NK-92 (cell line): Measurements from ENCODE around the gene ZNF189.

ENCODE experiments used
- DNase-seq: peaks from one replicate; lab custom pipeline; 2025; ENCODE audit not compliant: unreplicated experiment; lab: John Stamatoyannopoulos, UW

Gene ZNF189

DNA sequence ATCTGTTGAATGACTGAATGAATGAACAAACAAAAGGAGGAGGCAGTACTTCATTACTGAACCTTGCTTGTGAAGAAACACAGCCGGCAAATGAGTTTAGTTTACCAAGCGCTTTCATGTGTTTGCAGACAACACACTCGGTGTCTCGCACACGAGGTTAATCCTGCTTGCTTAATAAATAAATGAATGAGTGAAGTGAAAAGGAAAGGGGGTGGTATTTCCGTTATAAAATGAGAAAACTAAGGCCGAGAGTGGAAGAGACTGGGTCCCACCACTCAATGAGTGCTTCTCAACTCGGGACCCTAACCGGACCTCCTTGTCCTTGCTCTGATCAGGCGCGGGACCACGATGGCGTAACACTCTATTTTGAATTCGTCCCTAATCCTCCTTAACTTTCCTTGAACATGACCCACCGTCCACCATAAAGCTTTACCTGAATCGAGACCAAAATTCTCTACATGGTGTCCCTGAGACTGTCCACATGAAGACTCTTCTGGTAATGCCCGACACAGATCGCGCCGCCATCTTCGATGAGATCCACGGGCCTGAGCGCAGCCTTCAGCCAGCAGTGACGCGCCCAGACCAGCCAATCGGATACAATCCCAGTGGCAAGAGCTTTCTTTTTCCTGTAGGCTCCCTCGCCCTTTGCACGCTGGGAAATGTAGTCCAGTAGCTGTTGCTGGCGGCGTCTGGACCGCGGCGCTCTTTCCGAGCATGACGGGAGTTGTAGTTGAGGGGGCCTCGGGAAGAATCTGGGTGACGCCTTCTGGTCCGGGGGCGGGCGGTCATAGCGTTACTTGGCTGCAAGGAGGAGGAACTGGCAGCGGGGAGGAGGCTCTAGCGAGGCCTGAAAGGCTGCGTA lies at the start of gene ZNF189, which contains the start of gene MRPL50:
TSS of gene ZNF189 (plus strand) at position 784 of the 862 bp plus-strand sequence. CDS start 306 bp downstream, outside the sequence.
TSS of gene MRPL50 (minus strand) at position 551 of the 862 bp plus-strand sequence. CDS start at position 525, 26 bp downstream.
- peak; percentile 83 for DNase-seq

DNA sequence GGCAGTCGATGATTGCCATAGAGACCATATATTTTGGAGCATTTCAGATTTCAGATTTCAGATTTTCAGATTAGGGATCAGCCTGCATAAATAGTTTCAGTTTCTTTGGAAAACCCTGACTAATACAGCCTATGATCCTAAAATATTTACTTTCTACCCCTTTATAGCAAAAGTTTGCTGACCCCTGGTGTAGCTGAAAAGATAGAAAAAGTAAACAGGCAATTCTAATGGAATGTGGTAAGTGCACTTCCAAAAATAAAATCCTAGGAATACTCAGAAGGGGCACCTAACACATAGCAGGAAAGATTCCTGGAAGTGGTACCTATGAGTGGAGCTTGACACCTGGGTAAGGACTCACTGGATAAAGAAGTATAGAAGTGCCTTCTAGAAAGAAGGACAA lies 48.4 kb upstream of the ZNF189 start:
- DNase-seq = no peak

DNA sequence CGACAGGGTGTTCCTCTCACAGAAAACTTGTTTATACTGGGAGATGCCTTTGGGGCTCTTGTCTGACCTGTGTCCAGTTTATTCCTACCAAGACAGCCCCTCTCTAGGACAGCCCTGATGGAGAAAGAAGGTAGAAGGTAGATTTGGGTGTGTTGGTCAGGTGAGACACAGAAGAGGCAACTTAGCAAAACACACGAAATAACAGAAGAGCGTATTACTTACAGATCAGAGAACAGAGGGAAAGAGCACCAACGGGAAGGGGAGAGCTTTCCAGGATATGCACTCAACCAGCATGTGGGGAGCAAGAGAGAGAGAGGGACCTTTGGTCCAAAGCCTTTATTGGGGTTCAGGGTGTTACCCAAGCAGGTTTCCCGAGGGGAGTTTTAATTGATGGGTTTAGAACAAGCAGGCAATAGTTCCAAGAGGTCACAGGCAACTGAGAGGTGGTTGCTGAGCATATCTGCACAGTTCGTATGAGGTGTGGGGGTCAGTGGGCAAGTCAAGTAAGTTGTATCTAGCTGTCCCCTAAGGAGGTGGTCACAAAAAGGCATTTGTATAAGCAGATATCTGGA lies 45.7 kb upstream of the ZNF189 start:
- DNase-seq = no peak

DNA sequence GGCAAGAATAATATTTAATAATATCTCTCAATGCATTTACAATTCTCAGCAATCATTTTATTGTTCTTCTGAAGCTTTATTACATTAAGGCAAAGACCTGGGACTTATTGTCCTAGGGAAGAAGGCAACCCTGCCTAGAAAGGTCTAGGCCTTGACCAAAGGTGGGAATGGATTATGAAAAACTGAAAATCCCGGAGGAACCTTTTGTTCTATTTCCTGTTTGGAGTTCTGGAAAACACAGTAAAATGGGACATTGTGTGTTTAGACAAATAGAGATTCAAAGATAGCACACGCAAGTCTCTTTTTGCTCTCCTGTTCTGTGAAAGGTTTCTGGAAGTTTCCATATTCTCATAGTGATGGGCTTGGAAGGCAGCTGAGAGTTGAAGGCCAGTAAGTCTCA lies 45.0 kb upstream of the ZNF189 start:
- DNase-seq = no peak

DNA sequence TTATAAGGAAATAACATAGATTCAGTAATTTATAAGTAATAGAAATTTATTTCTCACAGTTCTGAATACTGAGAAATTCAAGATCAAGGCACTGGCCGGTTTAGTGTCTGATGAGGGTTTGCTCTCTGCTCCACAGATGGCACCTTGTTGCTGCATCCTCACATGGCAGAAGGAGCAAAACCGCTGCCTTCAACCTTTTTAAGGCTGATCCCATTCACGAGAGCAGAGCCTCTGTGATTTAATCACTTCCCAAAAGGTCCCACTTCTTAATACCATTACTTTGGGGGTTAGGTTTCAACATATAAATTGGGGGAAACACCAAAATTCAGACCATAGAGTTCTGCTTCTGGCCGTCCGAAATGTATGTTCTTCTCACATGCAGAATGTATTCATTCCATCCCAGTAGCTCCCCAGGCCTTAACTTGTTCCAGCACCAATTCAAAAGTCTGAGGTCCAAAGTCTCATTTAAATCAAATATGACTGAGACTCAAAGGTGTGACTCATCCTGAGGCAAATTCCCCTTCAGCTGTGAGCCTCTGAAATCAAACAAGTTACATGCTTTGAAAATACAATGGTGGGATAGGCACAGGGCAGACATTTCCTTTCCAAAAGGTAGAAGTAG lies 44.4 kb upstream of the ZNF189 start:
- no peak for DNase-seq

DNA sequence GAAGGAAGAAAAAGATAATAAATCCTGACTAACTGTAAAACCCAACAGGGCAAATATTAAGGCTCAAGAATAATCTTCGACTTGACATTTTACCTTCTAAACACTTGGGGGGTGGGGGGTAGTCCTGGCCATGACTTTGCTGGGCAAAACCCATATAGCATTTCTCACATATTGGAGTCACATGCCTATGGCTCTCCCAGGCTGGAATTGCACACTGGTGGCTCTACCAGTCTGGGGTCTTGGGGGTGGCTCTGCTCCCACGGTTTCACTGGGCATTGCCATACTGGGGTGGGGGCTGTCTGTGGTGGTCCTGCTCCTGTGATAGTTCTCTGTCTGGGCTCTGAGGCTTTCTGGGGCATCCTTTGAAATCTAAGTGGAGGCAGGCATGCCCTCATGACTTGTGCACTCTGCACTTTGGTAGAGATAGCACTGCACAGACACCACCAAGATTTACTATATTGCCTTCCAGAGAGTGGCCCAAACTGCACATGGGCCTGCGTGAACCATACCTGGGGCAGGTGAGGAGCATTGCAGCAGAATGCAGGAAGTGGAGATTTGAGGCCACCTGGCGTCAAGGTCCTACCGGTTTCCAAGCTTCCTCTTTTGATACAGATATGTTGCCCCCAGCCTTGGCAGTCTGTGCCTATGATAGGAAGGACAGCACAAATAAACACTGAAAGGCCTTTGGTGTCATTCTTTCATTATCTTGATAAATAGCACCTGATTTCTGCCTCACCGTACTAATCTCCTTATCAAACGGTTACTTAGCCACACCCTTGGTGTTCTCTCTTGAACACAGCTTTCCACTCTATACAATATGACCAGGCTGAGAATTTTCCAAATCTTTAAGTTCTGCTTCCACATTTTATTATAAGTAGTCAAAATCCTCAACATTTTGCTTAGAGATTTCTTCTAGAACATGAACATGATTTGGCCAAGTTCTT lies 43.6 kb upstream of the ZNF189 start:
- no peak for DNase-seq

DNA sequence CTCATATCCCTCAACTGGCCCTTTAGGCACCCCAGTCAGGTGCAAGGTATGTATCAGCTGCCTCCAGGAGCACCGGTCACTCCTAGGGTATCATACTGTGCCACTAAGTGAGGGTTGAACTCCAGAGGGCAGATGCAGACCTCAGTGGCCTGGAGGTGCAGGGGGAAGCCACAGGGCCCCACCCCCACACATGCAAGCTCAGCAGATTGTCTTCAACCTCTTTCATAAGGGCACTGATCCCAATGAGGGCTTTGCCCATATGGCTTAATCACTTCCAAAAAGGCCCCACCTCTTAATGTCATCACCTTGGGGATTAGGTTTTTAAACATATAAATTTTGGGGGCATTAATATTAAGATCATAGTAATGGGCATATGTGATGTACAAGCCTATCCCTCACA lies 42.0 kb upstream of the ZNF189 start:
- no peak for DNase-seq

DNA sequence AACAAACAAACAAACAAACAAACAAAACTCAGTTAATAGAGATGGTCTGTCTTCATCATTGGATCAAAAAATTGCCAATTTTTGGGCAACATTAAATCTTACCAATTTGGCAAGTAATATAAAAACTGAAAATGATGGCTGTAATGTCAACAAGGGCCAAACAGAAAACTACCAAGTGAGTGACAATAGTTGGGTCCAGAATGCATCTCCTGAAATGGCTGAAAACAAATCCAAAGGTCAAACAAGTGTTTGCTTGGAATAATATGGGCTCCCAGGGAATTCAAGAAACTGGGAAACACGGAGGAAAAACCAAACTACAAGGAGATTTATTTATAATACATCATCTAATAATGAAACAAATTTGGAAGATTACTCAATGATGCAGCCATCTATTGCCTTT lies 39.0 kb upstream of the ZNF189 start:
- DNase-seq = no peak

DNA sequence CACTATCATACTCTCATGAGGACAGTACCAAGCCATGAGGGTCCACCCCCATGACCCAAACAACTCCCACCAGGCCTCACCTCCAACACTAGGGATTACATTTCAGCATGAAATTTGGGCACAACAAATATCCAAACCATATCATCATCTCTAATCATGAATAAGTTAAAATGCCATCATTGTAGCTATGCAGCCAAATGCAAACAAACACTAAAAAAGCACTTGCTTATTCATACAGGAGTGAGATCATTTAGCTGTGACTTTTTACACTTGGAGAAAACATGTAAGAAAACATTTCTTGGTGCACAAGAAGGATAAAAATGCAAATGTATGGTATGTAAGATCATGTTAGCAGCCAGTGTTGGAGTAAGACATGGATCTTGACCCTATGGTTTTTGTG lies 38.0 kb upstream of the ZNF189 start:
- DNase-seq = no peak

DNA sequence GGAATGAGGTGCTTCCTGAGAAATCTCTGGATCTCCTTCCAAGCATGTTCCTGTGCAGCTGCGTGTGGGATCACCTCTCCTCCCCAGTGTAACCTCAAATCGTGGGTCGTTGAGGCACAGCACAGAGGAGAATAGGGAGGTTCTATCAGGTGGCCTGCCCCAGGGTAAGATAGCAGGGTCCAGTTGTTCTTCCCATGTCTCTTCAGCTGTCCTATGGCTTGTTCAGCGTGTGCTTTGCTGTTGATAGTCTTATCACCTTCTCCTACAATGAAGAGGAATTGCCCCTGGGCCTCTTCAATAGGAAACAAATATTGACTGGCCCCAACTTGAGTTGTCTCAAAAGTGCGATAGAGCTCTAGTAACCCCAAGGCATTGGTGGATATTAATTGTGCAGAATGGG lies 36.2 kb upstream of the ZNF189 start:
- no peak for DNase-seq

DNA sequence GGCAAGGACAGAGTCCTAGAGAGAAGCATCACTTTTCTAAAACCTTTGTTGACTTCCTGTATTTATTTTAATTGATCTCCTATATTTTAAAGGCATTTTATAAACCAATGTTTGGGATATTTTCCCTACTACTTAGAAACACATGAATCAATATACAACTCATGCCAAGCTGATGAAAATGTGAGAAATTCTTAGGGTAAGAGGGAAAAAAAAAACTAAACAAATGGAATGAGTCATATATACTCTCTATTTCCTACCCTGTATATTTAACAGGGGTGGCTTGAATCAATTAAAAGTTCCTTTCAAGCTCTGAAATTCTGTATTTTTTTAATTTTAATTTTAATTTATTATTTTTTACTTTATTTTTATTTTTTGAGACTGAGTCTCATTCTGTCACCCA lies 33.5 kb upstream of the ZNF189 start:
- DNase-seq = no peak

DNA sequence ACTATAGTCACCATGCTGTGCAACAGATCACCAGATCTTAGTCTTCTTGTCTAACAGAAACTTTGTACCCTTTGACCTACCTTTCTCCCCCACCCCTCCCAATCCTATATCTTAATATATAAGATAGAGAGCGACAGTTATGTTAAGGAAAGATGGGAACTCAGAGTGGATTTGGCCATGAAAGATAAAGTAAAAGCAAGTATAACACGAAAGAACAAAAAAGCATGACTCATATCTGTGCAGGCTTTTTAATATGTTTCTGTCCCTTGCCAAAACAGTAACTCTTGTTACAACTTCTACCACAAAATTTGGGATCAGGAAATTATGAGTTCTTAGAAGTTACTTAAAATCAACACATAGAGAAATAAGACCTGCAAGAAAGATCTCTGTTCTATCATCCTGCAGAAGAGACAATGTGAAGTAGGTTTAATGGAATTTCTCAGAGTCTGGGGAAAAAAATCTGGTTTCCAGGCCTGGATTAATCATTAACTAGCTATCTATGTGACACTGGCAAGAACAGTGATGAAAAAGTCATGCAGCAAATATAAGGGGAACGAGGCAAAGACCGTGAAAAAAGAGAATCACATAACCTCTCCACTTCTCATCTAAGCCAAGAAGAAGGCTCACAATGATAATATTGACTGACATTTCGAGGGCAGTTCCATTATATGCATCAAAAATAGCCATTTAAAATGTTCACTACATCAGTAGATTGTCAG lies 32.5 kb upstream of the ZNF189 start:
- no peak for DNase-seq

DNA sequence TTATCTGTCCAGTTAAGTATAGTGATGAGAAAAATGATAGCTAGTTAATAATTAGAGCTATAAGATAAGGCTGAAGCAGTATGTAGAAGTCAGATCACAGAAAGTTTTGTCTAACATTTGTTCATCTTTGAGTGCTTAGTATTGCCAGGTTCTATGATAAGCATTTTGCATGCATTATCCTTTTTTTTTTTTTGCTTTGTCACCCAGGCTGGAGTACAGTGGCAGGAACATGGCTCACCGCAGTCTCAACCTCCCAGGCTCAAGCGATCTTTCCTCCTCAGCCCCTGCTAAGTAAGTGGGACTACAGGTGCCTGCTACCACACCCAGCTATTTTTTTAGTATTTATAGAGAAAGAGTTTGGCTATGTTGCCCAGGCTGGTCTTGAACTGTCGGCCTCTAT lies 31.3 kb upstream of the ZNF189 start:
- no peak for DNase-seq

DNA sequence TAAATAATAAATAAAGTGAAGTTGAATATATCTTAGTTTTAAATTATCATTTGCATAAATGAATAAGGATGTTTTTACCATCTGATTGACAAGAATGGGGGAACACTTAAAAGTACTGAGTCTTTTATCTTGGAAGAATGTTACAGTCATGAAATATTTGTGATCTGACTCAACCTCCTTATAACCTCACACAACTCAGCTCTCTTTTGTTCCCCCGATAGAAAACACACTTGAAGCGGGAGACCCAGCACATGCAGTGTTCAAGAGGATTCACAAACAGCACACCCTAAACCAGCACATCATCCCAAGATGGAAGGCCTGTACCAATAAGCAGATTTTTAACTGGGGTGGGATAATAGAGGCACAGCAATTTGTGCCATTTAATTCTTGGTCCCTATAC lies 29.4 kb upstream of the ZNF189 start:
- no peak for DNase-seq

DNA sequence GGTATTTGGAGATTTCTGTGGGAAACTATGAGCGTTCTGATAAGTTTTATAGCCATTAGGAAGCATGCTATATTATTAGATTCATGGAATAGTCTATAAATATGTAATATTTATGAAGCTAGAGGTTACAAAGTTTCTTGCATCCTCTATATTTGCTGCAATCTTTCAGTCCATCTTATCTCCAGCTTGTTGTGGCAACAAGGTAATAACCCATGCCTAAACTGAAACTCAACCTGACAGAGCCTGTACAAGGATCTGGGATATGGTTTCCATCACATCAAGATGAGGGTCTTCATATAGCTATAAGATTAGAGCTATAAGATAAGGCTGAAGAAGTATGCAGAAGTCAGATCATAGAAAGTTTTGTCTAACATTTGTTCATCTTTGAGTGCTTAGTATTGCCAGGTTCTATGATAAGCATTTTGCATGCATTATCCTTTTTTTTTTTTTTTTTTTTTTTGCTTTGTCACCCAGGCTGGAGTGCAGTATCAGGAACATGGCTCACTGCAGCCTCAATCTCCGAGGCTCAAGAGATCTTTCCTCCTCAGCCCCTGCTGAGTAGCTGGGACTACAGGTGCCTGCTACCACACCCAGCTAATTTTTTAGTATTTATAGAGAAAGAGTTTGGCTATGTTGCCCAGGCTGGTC lies 28.6 kb upstream of the ZNF189 start:
- DNase-seq = no peak

DNA sequence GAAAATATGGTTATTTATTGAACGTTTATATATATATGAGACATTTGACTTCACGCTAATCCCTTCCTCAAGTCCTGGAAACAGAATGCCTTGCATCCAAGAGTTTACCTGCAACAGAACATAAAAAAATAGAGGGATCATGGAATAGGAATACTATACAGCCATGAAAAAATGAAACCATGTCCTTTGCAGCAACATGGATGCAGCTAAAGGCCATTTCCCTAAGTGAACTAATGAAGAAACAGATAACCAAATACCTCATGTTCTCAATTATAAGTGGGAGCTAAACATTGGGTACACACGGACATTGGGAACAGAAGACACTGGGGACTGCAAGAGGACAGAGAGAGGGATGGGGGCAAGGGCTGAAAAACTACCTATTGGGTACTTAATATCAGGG lies 26.8 kb upstream of the ZNF189 start:
- no peak for DNase-seq

DNA sequence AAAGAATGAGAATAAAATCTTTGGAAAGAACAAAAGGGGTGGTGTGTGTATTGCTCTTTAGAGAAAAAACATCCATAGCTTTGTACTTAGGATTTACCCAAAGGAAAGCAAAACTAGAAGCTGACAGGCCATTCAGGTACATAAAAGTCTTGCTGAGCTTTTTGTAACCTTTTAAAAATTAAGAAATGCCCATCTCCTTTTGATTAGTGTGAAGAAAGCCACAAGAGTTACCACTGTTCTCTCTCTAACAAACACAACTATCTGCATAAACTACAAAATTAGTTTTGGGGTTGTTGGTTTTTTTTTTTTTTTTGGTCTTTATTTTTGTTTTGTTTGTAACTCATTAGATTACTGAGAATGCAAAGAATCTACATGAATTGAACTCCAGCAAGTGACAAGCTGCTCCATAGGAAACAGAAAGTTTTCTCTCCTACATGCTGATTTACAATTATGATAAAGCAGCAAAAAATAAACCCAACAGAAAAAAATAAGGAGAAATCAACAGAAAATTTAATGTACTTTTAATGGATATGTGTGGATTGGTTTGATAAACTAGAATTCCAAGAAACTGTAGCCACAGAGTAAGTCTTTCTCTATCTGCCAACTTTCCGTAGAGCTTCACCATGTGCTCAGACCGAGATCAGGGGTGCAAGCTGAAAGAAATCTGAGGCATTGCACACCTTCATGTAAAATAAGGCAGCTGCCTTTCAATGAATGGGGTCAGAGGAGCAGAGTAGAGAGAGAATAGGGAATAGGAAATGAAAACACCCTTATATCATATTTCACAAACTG lies 26.1 kb upstream of the ZNF189 start:
- DNase-seq = no peak

DNA sequence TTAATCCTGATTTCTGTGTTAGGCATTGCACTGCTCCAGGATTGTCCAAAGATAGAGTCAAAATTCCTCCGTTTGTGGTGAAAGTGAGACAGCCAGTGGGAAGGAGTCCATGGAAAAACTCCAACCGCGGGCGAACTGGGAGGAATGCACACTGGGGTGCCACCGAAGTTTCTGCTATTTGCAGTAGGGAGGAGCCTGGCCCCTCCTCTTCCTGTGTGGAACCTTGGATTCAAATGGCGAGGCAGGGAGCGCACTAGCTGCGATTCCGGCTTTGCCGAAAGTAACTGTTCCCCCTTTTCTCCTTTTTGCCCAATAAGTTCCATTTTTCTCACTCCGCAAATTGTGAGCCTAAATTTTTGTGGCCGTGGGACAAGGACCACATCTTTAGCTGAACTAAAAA lies 23.1 kb upstream of the ZNF189 start:
- peak; percentile 27 for DNase-seq
